GM12878 (cell line): ENCODE results near the gene NCBP3. TPM values are rescaled to one million over a fixed set of nuclear protein-coding genes. Genes with fewer than 3 reads are reported as not detected.

Source experiments
- ATAC-seq: fragments of 200-7000 bp; cut with Tn5 transposase; 3 replicates; pipeline ENCODE4 v1.9.1; 2020; ENCODE audit warnings: mild to moderate bottlenecking, moderate library complexity
- BruUV-seq: library from RNA; stranded (reverse); fragments of 400-500 nt; replicated peaks from 2 replicates; lab custom pipeline; 2021; lab: Mats Ljungman, UMichigan
- CTCF ChIA-PET: fragments of 300-600 bp; sonication (Branson Sonifier 250); formaldehyde crosslinking; extraction: SDS; loops from one replicate; lab custom pipeline; 2021; ENCODE audit warnings: inconsistent platforms; lab: Yijun Ruan, JAX
- POLR2A ChIA-PET: fragments of 350-600 bp; formaldehyde crosslinking; extraction: SDS; loops from one replicate; lab custom pipeline; 2021; ENCODE audit warnings: inconsistent platforms; lab: Charles Lee
- RAD21 ChIA-PET: fragments of 300-600 bp; sonication (Branson Sonifier 250); formaldehyde crosslinking; loops from one replicate; lab custom pipeline; 2023; ENCODE audit warnings: antibody characterized with exemption; ENCODE audit not compliant: unreplicated experiment; lab: Charles Lee
- SMC1A ChIA-PET: fragments of 300-600 bp; sonication (Branson Sonifier 250); formaldehyde crosslinking; loops from one replicate; lab custom pipeline; 2023; ENCODE audit not compliant: unreplicated experiment, uncharacterized antibody; lab: Charles Lee
- DNase-seq: peaks from one replicate; pipeline ENCODE4 v3.0.0-alpha.2; 2011; ENCODE audit warnings: low read depth, low spot score
- FAIRE-seq: peaks from 3 replicates; lab custom pipeline; 2011; peaks lifted over from hg19 to GRCh38; lab: Jason Lieb, UNC
- H2AFZ ChIP-seq: 2 replicates; pipeline ENCODE4 v1.6.0; 2011; ENCODE audit warnings: low read depth, low read length, control low read depth; ENCODE audit not compliant: control insufficient read depth
- H3K27ac ChIP-seq: 2 replicates; pipeline ENCODE4 v1.5.1; 2011; ENCODE audit warnings: control low read depth; ENCODE audit not compliant: control insufficient read depth, insufficient read depth
- H3K27me3 ChIP-seq, 2 experiments: replicated peaks in 1 of 2; 2 replicates each; pipeline versions ENCODE4 v1.6.0 to v1.6.1; 2011; ENCODE audit warnings: low read length in 1 of 2; ENCODE audit not compliant: control insufficient read depth in 2 of 2, insufficient read depth in 2 of 2
- H3K36me3 ChIP-seq, 2 experiments: 2 replicates each; pipeline ENCODE4 v1.5.1; 2011; ENCODE audit warnings: low read length in 1 of 2; ENCODE audit not compliant: control insufficient read depth in 2 of 2, insufficient read depth in 2 of 2
- H3K4me1 ChIP-seq: 2 replicates; pipeline ENCODE4 v1.6.1; 2011; ENCODE audit warnings: mild to moderate bottlenecking, low read length, moderate library complexity, mixed read lengths; ENCODE audit not compliant: control insufficient read depth, insufficient read depth
- H3K4me2 ChIP-seq: 2 replicates; pipeline ENCODE4 v1.6.0; 2011; ENCODE audit warnings: control low read depth; ENCODE audit not compliant: control insufficient read depth, insufficient read depth
- H3K4me3 ChIP-seq: fragments of 200-600 bp; sonication (generic); 2 replicates; pipeline ENCODE4 v1.5.1; 2016
- H3K79me2 ChIP-seq: 2 replicates; pipeline ENCODE4 v1.6.0; 2011; ENCODE audit warnings: low read length; ENCODE audit not compliant: control insufficient read depth, insufficient read depth
- H3K9ac ChIP-seq: 2 replicates; pipeline ENCODE4 v1.8.0; 2011; ENCODE audit warnings: low read length, control low read depth, mixed read lengths; ENCODE audit not compliant: control insufficient read depth, insufficient read depth
- H3K9me3 ChIP-seq: replicated peaks from 3 replicates; pipeline ENCODE4 v1.5.1; 2011; ENCODE audit warnings: mild to moderate bottlenecking, low read length; ENCODE audit not compliant: control insufficient read depth, insufficient read depth
- H4K20me1 ChIP-seq: 2 replicates; pipeline ENCODE4 v1.6.0; 2011; ENCODE audit not compliant: control insufficient read depth, insufficient read depth
- ASH2L ChIP-seq: fragments of 300-600, 200-600 bp; sonication (generic); IDR thresholded peaks from 2 replicates; pipeline ENCODE4 v1.6.1; 2017; ENCODE audit warnings: low read depth, mild to moderate bottlenecking, borderline replicate concordance
- GATAD2B ChIP-seq: fragments of 450-650 bp; conservative IDR thresholded peaks from 2 replicates; pipeline ENCODE4 v1.6.1; 2017; ENCODE audit warnings: low read depth, mild to moderate bottlenecking, moderate library complexity
- HDGF ChIP-seq: fragments of 450-650 bp; IDR thresholded peaks from 2 replicates; pipeline ENCODE4 v1.6.1; 2016; ENCODE audit warnings: antibody characterized with exemption
- IKZF2 ChIP-seq, 2 experiments: fragments of 450-650 bp; IDR thresholded peaks; 2 replicates each; pipeline ENCODE4 v1.6.1; 2017; ENCODE audit warnings: mild to moderate bottlenecking in 2 of 2, moderate library complexity in 2 of 2
- KAT2A ChIP-seq: conservative IDR thresholded peaks from 2 replicates; pipeline ENCODE4 v1.6.1; 2011; ENCODE audit warnings: low read depth, low read length; ENCODE audit not compliant: control insufficient read depth
- MTA3 ChIP-seq: IDR thresholded peaks from 2 replicates; pipeline ENCODE4 v1.6.1; 2012; ENCODE audit warnings: low read length, inconsistent platforms, borderline replicate concordance
- PAX8 ChIP-seq: fragments of 450-650 bp; IDR thresholded peaks from 2 replicates; pipeline ENCODE4 v1.6.1; 2017; ENCODE audit warnings: mild to moderate bottlenecking, moderate library complexity
- ZNF622 ChIP-seq: fragments of 450-650 bp; IDR thresholded peaks from 2 replicates; pipeline ENCODE4 v1.6.1; 2017; ENCODE audit warnings: mild to moderate bottlenecking, inconsistent platforms
- ZZZ3 ChIP-seq: IDR thresholded peaks from 2 replicates; pipeline ENCODE4 v1.6.1; 2011; ENCODE audit warnings: low read depth; ENCODE audit not compliant: control insufficient read depth, insufficient read length
- WGBS: methylation state at CpG from one replicate; pipeline ENCODE4 v1.1.6; 2016; ENCODE audit warnings: low lambda C conversion rate; ENCODE audit not compliant: insufficient replicate concordance, insufficient coverage; ENCODE audit errors: missing lambda C conversion rate; 5-methylcytosine and 5-hydroxymethylcytosine counted together
- in situ Hi-C: fragments of 300-500 bp; cut with MboI; formaldehyde crosslinking; loops from 9 replicates; pipeline ENCODE4 v1.14.3; 2018; ENCODE audit warnings: mixed read lengths
- intact Hi-C: fragments of 100-400 bp; cut with micrococcal nuclease; formaldehyde crosslinking; loops from one replicate; pipeline ENCODE4 v1.14.2; 2022; ENCODE audit not compliant: unreplicated experiment
- polyA plus RNA-seq, 11 experiments: library from polyadenylated mRNA; depleted of rRNA in 4 of 11; unstranded in 6 of 11; stranded (reverse) in 5 of 11; fragments of >200 nt; fragmentation: Nextera tagmentation in 4 of 11; fragmentation: Illumina TruSeq in 1 of 11; extraction: Ambion mirVana in 4 of 11; extraction: Trizol in 1 of 11; gene quantifications; 1 replicate in 1 of 11; 2 replicates in 10 of 11; pipeline versions ENCODE4 v1.2.1 to v1.2.3, GENCODE V29; 2011 to 2016; ENCODE audit warnings: inconsistent platforms in 2 of 11, missing spikeins in 2 of 11, low read depth in 1 of 11
- total RNA-seq, 4 experiments: library from RNA; depleted of rRNA in 3 of 4; stranded (reverse); fragments of >200 nt in 3 of 4; fragmentation: Illumina TruSeq in 1 of 4; extraction: Trizol in 1 of 4; gene quantifications; 2 replicates each; pipeline versions ENCODE4 v1.2.1 to v1.2.3, GENCODE V29; 2013 to 2021
- TF ChIP-seq, protein P1 (sequence below): fragments of 450-650 bp; IDR thresholded peaks from 2 replicates; pipeline ENCODE4 v1.6.1; 2017; ENCODE audit warnings: mild to moderate bottlenecking, moderate library complexity
- TF ChIP-seq, protein P2 (sequence below): IDR thresholded peaks from 2 replicates; pipeline ENCODE4 v1.6.1; 2011; ENCODE audit warnings: borderline replicate concordance, low read depth, mild to moderate bottlenecking, moderate library complexity, mixed read lengths, low read length; ENCODE audit not compliant: insufficient read depth; ENCODE audit errors: extremely low read length

The NCBP3 gene
- total and polyA plus RNA-seq, 10 of the 15 experiments (the other 5 are each of a cell fraction or from before 2014, with no cell fraction given), result 5.2 to 32.0 (median 23.2) TPM

DNA sequence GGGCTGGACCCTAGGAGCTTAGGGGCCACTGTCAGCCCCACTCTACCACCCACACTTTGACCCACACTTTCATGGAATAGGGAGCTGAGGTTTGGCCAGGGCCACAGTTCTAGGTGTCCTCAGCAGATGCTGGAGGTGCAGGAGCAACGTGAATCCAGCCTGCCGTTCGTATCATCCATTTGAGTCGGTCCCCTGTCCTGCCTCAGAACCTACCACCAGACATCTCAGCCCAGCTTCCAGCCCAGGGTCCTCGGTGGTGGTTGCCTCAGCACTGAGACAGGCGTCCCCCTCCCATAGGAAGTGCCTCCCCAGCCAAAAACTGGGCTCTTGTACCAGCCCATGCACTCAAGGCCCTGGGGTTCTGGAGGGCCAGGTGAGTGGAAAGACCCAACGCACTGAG is 44.7 kb downstream of the NCBP3 start:
- ChIA-PET POLR2A (no interaction called here), CTCF (no interaction called here), RAD21 (no interaction called here), SMC1A (interaction anchor here (1.4 kb wide), 1 partner anchor 64 kb away, joined by 4 read pairs; no protein-coding TSS in a partner anchor)
- ATAC-seq, result no peak
- Histone ChIP-seq H3K9ac (no peak overlapping the region), H3K4me3 (no peak overlapping the region), H2AFZ (no peak overlapping the region), H3K4me2 (no peak overlapping the region), H3K9me3 (no peaks in the 10 kb centered on the region), H3K4me1 (peaks cover 45% of the 10 kb centered on the region), H3K27me3 (no peaks in the 10 kb centered on the region), H3K36me3 (no peaks in the 10 kb centered on the region), H3K79me2 (no peaks in the 10 kb centered on the region), H3K27ac (no peak overlapping the region), H4K20me1 (no peaks in the 10 kb centered on the region)
- intact Hi-C loops (no loop called here), in situ Hi-C loops (no loop called here)
- no TSS peak for BruUV-seq
- WGBS, result 79% methylated on average over 7 of the region's 7 CpGs
- FAIRE-seq, result no peak
- DNase-seq, result no peak
- TF ChIP-seq ZZZ3 (no peak), MTA3 (no peak), ASH2L (no peak), PAX8 (no peak)

DNA sequence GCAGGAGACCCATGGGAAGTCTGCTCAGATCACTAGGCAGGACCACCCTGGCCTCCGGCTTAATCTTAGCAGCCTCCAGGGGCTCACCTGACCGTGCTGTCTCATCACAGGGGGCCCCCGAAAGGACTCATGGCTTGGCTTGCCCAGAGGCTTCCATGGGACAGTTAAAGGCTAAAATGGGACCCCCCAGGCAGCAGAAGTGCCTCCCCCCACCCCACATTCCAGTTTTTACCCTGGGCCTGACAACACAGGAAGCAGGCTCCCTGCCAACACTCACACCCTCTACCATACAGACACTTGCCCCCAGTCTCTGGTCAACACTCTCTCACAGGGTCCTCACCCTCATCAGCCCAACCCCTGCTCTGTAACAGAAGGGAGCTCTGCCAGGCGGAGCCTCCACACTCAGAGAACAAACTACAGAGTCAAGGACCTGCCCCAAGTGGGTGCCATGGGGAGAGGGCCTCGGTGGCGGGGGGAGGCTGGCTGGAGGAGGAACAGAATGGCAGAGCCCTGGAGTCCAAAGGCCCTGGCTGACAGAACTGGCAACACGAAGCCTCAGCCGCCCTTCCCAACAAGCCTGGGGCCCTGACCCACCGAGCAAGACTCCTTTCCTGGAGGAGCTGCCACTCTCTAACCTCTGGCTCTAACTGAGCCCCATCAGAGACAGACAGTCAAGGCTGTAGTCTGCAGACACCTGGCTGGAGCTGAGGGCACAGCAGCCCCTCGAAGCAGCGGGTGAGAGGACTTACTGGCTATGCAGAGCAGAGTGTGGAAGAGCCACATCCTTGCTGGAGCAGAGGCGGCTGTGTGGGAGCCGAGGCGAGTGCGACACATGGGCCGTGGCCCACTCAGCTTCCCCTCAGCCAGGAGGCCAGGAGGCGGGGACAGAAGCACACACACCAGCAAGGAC is 45.4 kb downstream of the NCBP3 start, which contains the start of gene ITGAE:
Gene ITGAE (minus strand): TSS at position 827 of the 910 bp plus-strand sequence. CDS start 44 bp downstream, at position 783.
- H3K36me3 ChIP-seq, result no peaks in the 10 kb centered on the region
- H3K79me2 ChIP-seq, result no peaks in the 10 kb centered on the region
- SMC1A ChIA-PET, result interaction anchor here (1.4 kb wide), 1 partner anchor 63 kb away, joined by 4 read pairs; no protein-coding TSS in a partner anchor
- H3K9me3 ChIP-seq, result no peaks in the 10 kb centered on the region
- no peak for ATAC-seq
- FAIRE-seq, result no peak
- no peak within 1 kb of the TSS for H3K27ac ChIP-seq
- H4K20me1 ChIP-seq, result no peaks in the 10 kb centered on the region
- no peaks in the 10 kb centered on the region for H3K27me3 ChIP-seq
- POLR2A ChIA-PET, result no interaction called here
- H3K9ac ChIP-seq, result no peak within 1 kb of the TSS
- no peak within 1 kb of the TSS for H3K4me3 ChIP-seq
- no TSS peak for BruUV-seq
- RAD21 ChIA-PET, result no interaction called here
- intact Hi-C loops, result no loop called here
- DNase-seq, result no peak
- no peak within 1 kb of the TSS for H2AFZ ChIP-seq
- H3K4me2 ChIP-seq, result no peak within 1 kb of the TSS
- peaks cover 52% of the 10 kb centered on the region for H3K4me1 ChIP-seq
- CTCF ChIA-PET, result interaction anchor here (1.3 kb wide), 1 partner anchor 68 kb away, joined by 3 read pairs; no protein-coding TSS in a partner anchor
- 95% methylated on average over 17 of the region's 17 CpGs for WGBS
- in situ Hi-C loops, result no loop called here
- TF ChIP-seq IKZF2 (IDR thresholded peaks at IDR 0.05) (no peak), ZNF622 (no peak), HDGF (no peak), KAT2A (no peak), GATAD2B (no peak)
- TF ChIP-seq, protein P1, sequence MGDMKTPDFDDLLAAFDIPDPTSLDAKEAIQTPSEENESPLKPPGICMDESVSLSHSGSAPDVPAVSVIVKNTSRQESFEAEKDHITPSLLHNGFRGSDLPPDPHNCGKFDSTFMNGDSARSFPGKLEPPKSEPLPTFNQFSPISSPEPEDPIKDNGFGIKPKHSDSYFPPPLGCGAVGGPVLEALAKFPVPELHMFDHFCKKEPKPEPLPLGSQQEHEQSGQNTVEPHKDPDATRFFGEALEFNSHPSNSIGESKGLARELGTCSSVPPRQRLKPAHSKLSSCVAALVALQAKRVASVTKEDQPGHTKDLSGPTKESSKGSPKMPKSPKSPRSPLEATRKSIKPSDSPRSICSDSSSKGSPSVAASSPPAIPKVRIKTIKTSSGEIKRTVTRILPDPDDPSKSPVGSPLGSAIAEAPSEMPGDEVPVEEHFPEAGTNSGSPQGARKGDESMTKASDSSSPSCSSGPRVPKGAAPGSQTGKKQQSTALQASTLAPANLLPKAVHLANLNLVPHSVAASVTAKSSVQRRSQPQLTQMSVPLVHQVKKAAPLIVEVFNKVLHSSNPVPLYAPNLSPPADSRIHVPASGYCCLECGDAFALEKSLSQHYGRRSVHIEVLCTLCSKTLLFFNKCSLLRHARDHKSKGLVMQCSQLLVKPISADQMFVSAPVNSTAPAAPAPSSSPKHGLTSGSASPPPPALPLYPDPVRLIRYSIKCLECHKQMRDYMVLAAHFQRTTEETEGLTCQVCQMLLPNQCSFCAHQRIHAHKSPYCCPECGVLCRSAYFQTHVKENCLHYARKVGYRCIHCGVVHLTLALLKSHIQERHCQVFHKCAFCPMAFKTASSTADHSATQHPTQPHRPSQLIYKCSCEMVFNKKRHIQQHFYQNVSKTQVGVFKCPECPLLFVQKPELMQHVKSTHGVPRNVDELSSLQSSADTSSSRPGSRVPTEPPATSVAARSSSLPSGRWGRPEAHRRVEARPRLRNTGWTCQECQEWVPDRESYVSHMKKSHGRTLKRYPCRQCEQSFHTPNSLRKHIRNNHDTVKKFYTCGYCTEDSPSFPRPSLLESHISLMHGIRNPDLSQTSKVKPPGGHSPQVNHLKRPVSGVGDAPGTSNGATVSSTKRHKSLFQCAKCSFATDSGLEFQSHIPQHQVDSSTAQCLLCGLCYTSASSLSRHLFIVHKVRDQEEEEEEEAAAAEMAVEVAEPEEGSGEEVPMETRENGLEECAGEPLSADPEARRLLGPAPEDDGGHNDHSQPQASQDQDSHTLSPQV, result no peak
- TF ChIP-seq, protein P2, sequence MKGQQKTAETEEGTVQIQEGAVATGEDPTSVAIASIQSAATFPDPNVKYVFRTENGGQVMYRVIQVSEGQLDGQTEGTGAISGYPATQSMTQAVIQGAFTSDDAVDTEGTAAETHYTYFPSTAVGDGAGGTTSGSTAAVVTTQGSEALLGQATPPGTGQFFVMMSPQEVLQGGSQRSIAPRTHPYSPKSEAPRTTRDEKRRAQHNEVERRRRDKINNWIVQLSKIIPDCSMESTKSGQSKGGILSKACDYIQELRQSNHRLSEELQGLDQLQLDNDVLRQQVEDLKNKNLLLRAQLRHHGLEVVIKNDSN, result no peak
